Measurements from ENCODE around the gene LCN2.

DNA sequence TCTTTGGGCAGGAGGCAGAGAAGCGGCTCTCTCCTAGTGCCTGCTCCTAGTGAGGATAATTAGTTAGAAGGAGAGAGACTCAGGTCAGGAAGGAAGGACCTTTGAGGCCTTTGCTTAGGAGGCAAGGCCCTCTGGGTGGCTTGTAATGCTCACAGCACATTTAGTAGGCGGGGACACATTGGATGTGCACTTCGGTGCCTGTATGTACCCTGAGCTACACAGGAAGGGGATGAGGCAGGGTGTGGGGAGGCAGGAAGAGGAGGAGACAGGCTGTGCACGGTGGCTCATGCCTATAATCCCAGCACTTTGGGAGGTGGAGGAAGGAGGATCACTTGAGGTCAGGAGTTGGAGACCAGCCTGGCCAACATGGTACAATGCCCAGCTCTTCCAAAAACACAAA lies 7.2 kb upstream of the LCN2 start:
- no peak for TF ChIP-seq SP1 (IDR thresholded peaks at IDR 0.05)
- no peak for TF ChIP-seq LEF1 (IDR thresholded peaks at IDR 0.05; ENCODE audit: borderline replicate concordance)
- no peak for TF ChIP-seq ELF4 (IDR thresholded peaks at IDR 0.05)
- TF ChIP-seq FOXM1 (IDR thresholded peaks at IDR 0.05; ENCODE audit: borderline replicate concordance): no peak

Measured in HEK293T (cell line).